KMS-11 (cell line): ENCODE results near the gene GSDMA.

ENCODE experiments used
- H2AFZ ChIP-seq: fragments of 200-600 bp; sonication (generic); 2 replicates; pipeline ENCODE4 v1.6.1; 2016; ENCODE audit warnings: antibody characterized with exemption, mixed run types, low read depth
- H3K27ac ChIP-seq: fragments of 200-600 bp; sonication (generic); 2 replicates; pipeline ENCODE4 v1.6.1; 2016; ENCODE audit warnings: mild to moderate bottlenecking, mixed run types
- H3K27me3 ChIP-seq: fragments of 200-600 bp; sonication (generic); 2 replicates; pipeline ENCODE4 v1.6.1; 2017; ENCODE audit warnings: mild to moderate bottlenecking, low read depth, mixed run types, moderate library complexity; ENCODE audit not compliant: insufficient read depth
- H3K36me3 ChIP-seq: fragments of 200-600 bp; sonication (generic); 2 replicates; pipeline ENCODE4 v1.6.1; 2017; ENCODE audit warnings: mild to moderate bottlenecking, mixed run types; ENCODE audit not compliant: insufficient read depth
- H3K4me1 ChIP-seq: fragments of 200-600 bp; sonication (generic); 2 replicates; pipeline ENCODE4 v1.6.1; 2016; ENCODE audit warnings: mild to moderate bottlenecking, low read depth, mixed run types; ENCODE audit not compliant: poor library complexity, severe bottlenecking
- H3K4me2 ChIP-seq: fragments of 200-600 bp; sonication (generic); 2 replicates; pipeline ENCODE4 v1.7.0; 2016; ENCODE audit warnings: mild to moderate bottlenecking, mixed run types
- H3K4me3 ChIP-seq: fragments of 200-600 bp; sonication (generic); IDR thresholded peaks from 2 replicates; pipeline ENCODE4 v1.6.1; 2017; ENCODE audit warnings: low read depth, low read length, mixed read lengths; ENCODE audit not compliant: insufficient read depth
- H3K79me2 ChIP-seq: fragments of 200-600 bp; sonication (generic); 2 replicates; pipeline ENCODE4 v1.6.1; 2016; ENCODE audit warnings: low read depth, mixed run types; ENCODE audit not compliant: insufficient read depth
- H3K9ac ChIP-seq: fragments of 200-600 bp; sonication (generic); 2 replicates; pipeline ENCODE4 v1.6.1; 2016; ENCODE audit warnings: mild to moderate bottlenecking, mixed run types
- H4K20me1 ChIP-seq: fragments of 200-600 bp; sonication (generic); 2 replicates; pipeline ENCODE4 v1.6.1; 2016; ENCODE audit warnings: mild to moderate bottlenecking, mixed run types; ENCODE audit not compliant: insufficient read depth
- TF ChIP-seq, protein P1 (sequence below): fragments of 200-600 bp; sonication (generic); conservative IDR thresholded peaks from 2 replicates; pipeline ENCODE4 v1.6.1; 2017; ENCODE audit warnings: low read depth, mild to moderate bottlenecking, antibody characterized with exemption, low read length, moderate library complexity, mixed read lengths

GSDMA gene

DNA sequence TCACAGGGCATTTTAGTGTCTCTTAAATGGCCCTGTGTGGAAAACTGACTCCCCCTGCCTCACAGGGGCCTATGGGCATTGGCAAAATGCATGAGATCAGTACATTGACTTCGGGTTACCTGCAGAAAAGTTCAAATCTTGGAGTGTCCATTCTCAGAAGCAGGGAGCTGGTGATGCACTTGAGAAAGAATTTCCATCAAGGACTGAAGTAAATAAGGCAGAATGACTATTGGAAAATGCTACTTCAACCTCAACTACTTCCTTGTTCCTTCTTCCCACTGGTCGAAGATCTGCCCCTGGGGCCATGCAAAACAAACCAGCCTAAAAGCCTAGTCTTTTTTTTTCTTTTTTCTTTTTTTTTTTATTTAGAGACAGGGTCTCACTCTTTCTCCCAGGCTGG is 13.8 kb upstream of the GSDMA start:
- Histone ChIP-seq H3K27ac (no peak overlapping the region), H3K36me3 (no peaks in the 10 kb centered on the region), H3K4me3 (no peak overlapping the region), H3K79me2 (no peaks in the 10 kb centered on the region), H4K20me1 (no peaks in the 10 kb centered on the region), H3K4me2 (no peak overlapping the region), H2AFZ (no peak overlapping the region), H3K27me3 (no peaks in the 10 kb centered on the region), H3K4me1 (peaks cover 14% of the 10 kb centered on the region), H3K9ac (no peak overlapping the region)
- TF ChIP-seq, protein P1, sequence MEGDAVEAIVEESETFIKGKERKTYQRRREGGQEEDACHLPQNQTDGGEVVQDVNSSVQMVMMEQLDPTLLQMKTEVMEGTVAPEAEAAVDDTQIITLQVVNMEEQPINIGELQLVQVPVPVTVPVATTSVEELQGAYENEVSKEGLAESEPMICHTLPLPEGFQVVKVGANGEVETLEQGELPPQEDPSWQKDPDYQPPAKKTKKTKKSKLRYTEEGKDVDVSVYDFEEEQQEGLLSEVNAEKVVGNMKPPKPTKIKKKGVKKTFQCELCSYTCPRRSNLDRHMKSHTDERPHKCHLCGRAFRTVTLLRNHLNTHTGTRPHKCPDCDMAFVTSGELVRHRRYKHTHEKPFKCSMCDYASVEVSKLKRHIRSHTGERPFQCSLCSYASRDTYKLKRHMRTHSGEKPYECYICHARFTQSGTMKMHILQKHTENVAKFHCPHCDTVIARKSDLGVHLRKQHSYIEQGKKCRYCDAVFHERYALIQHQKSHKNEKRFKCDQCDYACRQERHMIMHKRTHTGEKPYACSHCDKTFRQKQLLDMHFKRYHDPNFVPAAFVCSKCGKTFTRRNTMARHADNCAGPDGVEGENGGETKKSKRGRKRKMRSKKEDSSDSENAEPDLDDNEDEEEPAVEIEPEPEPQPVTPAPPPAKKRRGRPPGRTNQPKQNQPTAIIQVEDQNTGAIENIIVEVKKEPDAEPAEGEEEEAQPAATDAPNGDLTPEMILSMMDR: no peak

DNA sequence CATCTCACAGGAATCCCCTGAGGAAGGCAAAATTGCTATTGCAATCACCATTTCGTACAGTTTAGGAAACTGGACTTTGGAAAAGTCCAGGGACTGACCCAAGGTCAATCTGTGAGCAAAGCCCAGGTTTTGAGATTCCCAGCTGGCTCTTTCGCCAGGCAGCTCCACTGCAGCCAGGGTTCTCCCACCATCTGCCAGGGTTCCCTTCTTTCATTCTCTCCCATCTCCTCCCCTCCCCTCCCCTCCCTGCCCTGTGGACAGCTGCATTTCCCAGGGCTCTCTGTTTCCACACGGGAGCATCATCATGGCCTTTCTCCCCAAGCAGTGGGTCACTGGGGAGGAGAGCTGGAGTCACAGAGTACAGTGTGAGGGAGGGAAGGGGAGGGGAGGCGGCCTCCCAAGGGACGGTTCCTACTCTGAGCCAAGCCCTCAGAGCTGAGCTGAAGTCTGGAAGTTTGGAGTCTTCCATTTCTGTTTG is 11.9 kb upstream of the GSDMA start:
- Histone ChIP-seq H2AFZ (no peak overlapping the region), H3K27ac (no peak overlapping the region), H3K4me1 (peaks cover 28% of the 10 kb centered on the region), H3K9ac (no peak overlapping the region), H4K20me1 (no peaks in the 10 kb centered on the region), H3K4me3 (no peak overlapping the region), H3K79me2 (no peaks in the 10 kb centered on the region), H3K27me3 (no peaks in the 10 kb centered on the region), H3K36me3 (no peaks in the 10 kb centered on the region), H3K4me2 (no peak overlapping the region)
- TF ChIP-seq, protein P1: no peak

DNA sequence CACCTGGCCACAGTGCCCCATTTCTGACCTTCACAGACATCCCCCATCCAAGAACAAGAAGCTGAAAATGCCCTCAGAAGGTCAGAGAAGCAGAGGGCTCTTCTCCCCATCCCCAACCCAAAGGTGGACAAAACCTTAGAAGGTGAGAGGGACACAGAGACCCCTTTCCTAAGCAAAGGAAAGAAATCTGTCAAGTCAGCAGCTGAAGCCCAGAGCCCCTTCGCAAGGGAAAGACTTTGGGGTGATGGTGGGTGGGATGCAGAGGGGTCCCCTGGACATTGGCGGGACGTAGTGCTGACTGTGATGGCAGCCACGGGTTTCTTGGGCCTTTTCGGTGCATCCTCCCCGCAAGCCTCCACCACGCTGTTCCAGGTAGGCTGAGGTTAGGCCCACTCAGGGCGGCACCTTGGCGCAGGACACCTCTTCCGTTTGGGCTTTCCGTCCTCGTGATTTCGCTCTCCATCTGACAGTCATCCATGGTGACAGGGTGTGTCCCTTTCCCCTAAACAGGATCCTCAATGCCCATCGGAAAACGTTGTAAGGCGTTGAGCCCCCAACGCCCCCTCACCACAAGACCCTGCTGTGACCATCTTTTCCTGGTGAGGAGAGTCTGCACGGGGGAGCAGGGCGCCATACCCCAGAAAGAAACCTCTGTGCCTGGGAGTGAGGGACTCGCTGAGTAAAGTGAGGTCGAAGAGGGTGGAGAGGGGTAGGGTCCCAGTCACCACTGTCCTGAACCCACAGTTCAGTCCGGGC is 10.7 kb upstream of the GSDMA start:
- no peaks in the 10 kb centered on the region for H3K36me3 ChIP-seq
- H3K4me1 ChIP-seq: peaks cover 30% of the 10 kb centered on the region
- no peak overlapping the region for H3K27ac ChIP-seq
- H3K4me2 ChIP-seq: peak overlapping the region; percentile 63
- H4K20me1 ChIP-seq: no peaks in the 10 kb centered on the region
- H3K9ac ChIP-seq: no peak overlapping the region
- no peaks in the 10 kb centered on the region for H3K79me2 ChIP-seq
- peak overlapping the region; percentile 53; the same call in 1 of the 2 replicates for H2AFZ ChIP-seq
- no peak overlapping the region for H3K4me3 ChIP-seq
- TF ChIP-seq, protein P1: no peak
- H3K27me3 ChIP-seq: no peaks in the 10 kb centered on the region

DNA sequence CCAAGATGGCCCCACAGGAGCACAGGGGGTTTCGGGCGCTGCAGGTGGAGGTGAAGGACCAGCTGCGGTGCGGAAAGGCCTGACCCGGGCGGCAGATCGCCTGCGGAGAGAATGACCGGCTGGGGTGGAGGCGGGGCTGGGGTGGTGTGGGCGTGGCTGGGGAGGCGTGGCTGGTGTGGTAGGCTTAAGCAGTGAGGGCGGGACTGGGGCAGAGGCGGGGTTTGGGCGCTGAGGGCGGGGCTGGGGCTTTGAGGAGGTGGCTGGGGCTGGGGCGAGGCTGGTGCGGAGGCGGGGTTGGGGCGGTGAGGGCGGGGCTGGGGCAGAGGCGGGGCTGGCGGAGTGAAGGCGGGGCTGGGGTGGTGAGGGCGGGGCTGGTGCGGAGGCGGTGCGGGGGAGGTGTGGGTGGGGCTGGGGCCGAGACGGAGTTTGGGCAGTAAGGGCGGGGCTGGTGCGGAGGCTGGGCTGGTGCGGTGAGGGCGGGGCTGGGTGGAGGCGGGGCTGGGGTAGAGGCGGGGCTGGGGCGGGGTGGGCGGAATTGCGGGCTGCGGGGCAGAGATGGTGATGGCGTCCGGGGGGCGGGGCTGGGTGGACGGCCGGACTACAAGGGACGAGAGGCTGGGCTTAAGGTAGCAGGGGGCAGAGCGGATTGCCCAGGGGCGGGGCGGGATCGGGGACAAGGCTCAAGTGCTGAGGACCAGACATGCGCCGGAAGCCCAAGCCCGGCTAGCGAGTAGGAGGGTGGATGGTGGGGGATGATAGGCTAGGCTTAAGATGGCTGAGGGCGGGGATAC is 9.9 kb upstream of the GSDMA start:
- Histone ChIP-seq H3K4me1 (peaks cover 30% of the 10 kb centered on the region), H3K36me3 (no peaks in the 10 kb centered on the region), H4K20me1 (no peaks in the 10 kb centered on the region), H3K4me3 (no peak overlapping the region), H3K9ac (no peak overlapping the region; the same call in 1 of the 2 replicates), H3K27ac (no peak overlapping the region), H3K27me3 (no peaks in the 10 kb centered on the region), H3K79me2 (no peaks in the 10 kb centered on the region), H3K4me2 (peak overlapping the region; percentile 65), H2AFZ (peak overlapping the region; percentile 53; the same call in 1 of the 2 replicates)
- TF ChIP-seq, protein P1: no peak
